ENCODE data around the gene USP31. TPM values are rescaled to one million over a fixed set of nuclear protein-coding genes. Genes with fewer than 3 reads are reported as not detected.

Gene USP31
- total and polyA plus RNA-seq, 2 of the 13 experiments (the other 11 are each of a cell fraction or from before 2014, with no cell fraction given), result 22.5 to 23.3 TPM

- TF ChIP-seq, protein P1, sequence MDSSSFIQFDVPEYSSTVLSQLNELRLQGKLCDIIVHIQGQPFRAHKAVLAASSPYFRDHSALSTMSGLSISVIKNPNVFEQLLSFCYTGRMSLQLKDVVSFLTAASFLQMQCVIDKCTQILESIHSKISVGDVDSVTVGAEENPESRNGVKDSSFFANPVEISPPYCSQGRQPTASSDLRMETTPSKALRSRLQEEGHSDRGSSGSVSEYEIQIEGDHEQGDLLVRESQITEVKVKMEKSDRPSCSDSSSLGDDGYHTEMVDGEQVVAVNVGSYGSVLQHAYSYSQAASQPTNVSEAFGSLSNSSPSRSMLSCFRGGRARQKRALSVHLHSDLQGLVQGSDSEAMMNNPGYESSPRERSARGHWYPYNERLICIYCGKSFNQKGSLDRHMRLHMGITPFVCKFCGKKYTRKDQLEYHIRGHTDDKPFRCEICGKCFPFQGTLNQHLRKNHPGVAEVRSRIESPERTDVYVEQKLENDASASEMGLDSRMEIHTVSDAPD (CRISPR knock-in tag; IDR thresholded peaks at IDR 0.05), result 0 out of 2 replicates have a peak, but pooled peaks have one; percentile 39
- TF ChIP-seq PHF20 (CRISPR knock-in tag; IDR thresholded peaks at IDR 0.05) (no peak), ZNF501 (CRISPR knock-in tag; IDR thresholded peaks at IDR 0.05) (peak; percentile 58; the same call in 1 of the 2 replicates), SMC3 (IDR thresholded peaks at IDR 0.05; ENCODE audit: low read length) (peak; percentile 27; the same call in 1 of the 2 replicates), ZBED4 (CRISPR knock-in tag; IDR thresholded peaks at IDR 0.05; ENCODE audit: borderline replicate concordance) (peak; percentile 90; the same call in 1 of the 2 replicates), JARID2 (CRISPR knock-in tag; IDR thresholded peaks at IDR 0.05; ENCODE audit: insufficient replicate concordance) (no peak), FOXP1 (IDR thresholded peaks at IDR 0.05) (no peak), FOXP1 (CRISPR knock-in tag; IDR thresholded peaks at IDR 0.05) (peak; percentile 37; the same call in 1 of the 2 replicates), NCOR1 (IDR thresholded peaks at IDR 0.05; ENCODE audit: borderline replicate concordance, low read length) (peak; percentile 86), ZNF496 (CRISPR knock-in tag; IDR thresholded peaks at IDR 0.05; ENCODE audit: insufficient replicate concordance) (no peak), ZNF569 (CRISPR knock-in tag; IDR thresholded peaks at IDR 0.05; ENCODE audit: borderline replicate concordance) (no peak), ZNF605 (CRISPR knock-in tag; IDR thresholded peaks at IDR 0.05) (0 out of 2 replicates have a peak, but pooled peaks have one; percentile 52), ZNF232 (CRISPR knock-in tag; IDR thresholded peaks at IDR 0.05; ENCODE audit: borderline replicate concordance) (0 out of 2 replicates have a peak, but pooled peaks have one; percentile 35), CEBPG (CRISPR knock-in tag; IDR thresholded peaks at IDR 0.05) (no peak), NFYB (CRISPR knock-in tag; IDR thresholded peaks at IDR 0.05) (no peak), SUZ12 (IDR thresholded peaks at IDR 0.05; ENCODE audit: low read depth, low read length) (no peak)
- TF ChIP-seq, protein P2, sequence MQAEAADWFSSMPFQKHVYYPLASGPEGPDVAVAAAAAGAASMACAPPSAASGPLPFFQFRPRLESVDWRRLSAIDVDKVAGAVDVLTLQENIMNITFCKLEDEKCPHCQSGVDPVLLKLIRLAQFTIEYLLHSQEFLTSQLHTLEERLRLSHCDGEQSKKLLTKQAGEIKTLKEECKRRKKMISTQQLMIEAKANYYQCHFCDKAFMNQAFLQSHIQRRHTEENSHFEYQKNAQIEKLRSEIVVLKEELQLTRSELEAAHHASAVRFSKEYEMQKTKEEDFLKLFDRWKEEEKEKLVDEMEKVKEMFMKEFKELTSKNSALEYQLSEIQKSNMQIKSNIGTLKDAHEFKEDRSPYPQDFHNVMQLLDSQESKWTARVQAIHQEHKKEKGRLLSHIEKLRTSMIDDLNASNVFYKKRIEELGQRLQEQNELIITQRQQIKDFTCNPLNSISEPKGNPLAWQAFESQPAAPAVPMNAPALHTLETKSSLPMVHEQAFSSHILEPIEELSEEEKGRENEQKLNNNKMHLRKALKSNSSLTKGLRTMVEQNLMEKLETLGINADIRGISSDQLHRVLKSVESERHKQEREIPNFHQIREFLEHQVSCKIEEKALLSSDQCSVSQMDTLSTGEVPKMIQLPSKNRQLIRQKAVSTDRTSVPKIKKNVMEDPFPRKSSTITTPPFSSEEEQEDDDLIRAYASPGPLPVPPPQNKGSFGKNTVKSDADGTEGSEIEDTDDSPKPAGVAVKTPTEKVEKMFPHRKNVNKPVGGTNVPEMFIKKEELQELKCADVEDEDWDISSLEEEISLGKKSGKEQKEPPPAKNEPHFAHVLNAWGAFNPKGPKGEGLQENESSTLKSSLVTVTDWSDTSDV (CRISPR knock-in tag; IDR thresholded peaks at IDR 0.05), result no peak
- TF ChIP-seq, protein P3, sequence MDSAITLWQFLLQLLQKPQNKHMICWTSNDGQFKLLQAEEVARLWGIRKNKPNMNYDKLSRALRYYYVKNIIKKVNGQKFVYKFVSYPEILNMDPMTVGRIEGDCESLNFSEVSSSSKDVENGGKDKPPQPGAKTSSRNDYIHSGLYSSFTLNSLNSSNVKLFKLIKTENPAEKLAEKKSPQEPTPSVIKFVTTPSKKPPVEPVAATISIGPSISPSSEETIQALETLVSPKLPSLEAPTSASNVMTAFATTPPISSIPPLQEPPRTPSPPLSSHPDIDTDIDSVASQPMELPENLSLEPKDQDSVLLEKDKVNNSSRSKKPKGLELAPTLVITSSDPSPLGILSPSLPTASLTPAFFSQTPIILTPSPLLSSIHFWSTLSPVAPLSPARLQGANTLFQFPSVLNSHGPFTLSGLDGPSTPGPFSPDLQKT (CRISPR knock-in tag; IDR thresholded peaks at IDR 0.05; ENCODE audit: borderline replicate concordance), result no peak
- TF ChIP-seq, protein P4, sequence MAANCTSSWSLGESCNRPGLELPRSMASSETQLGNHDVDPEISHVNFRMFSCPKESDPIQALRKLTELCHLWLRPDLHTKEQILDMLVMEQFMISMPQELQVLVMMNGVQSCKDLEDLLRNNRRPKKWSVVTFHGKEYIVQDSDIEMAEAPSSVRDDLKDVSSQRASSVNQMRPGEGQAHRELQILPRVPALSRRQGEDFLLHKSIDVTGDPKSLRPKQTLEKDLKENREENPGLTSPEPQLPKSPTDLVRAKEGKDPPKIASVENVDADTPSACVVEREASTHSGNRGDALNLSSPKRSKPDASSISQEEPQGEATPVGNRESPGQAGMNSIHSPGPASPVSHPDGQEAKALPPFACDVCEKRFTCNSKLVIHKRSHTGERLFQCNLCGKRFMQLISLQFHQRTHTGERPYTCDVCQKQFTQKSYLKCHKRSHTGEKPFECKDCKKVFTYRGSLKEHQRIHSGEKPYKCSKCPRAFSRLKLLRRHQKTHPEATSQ (CRISPR knock-in tag; IDR thresholded peaks at IDR 0.05; ENCODE audit: borderline replicate concordance), result no peak
These were observed 7.1 kb downstream of the USP31 start (continued) for GRCh38 chr16:23141959-23142740.

Measured in HepG2 (cell line).